NCI-H446 treated with DMSO at 0.1 percent for 48 hours (cell line): Measurements from ENCODE around the gene LYSMD1.
A peak's percentile ranks its signal among the peaks of the same experiment; 100 is the strongest.

ENCODE experiments used
- DNase-seq: peaks from one replicate; lab custom pipeline; 2025; lab: John Stamatoyannopoulos, UW

Gene LYSMD1

GRCh38 chr1:151175041-151175741, 9.5 kb upstream of the LYSMD1 start:
- DNase-seq, result no peak

GRCh38 chr1:151171190-151171589, 5.5 kb upstream of the LYSMD1 start:
- no peak for DNase-seq

GRCh38 chr1:151167116-151167515, 1.4 kb upstream of the LYSMD1 start:
- no peak for DNase-seq

GRCh38 chr1:151166505-151166956, 829 bp upstream of the LYSMD1 start:
- no peak for DNase-seq

GRCh38 chr1:151165281-151165737, 393 bp downstream of the LYSMD1 start:
- DNase-seq, result peak; percentile 16

GRCh38 chr1:151164732-151165280, 896 bp downstream of the LYSMD1 start:
- DNase-seq, result no peak

GRCh38 chr1:151159373-151159772, 6.3 kb downstream of the LYSMD1 start:
- no peak for DNase-seq

- no peak for DNase-seq
Observed at GRCh38 chr1:151158751-151159251, 6.9 kb downstream of the LYSMD1 start.

GRCh38 chr1:151158326-151158725, 7.4 kb downstream of the LYSMD1 start:
- DNase-seq, result no peak

GRCh38 chr1:151157067-151157531, 8.6 kb downstream of the LYSMD1 start:
- no peak for DNase-seq

GRCh38 chr1:151156515-151156819, 9.2 kb downstream of the LYSMD1 start, which contains the start of gene TNFAIP8L2:
TNFAIP8L2 (plus strand) TSS chr1:151156649; CDS start chr1:151158698, 2,049 bp downstream.
- DNase-seq, result no peak

GRCh38 chr1:151147665-151148064, 18.0 kb downstream of the LYSMD1 start:
- DNase-seq, result no peak

- DNase-seq, result no peak
Observed at GRCh38 chr1:151147132-151147503, 18.6 kb downstream of the LYSMD1 start.

- DNase-seq, result peak; percentile 43
Observed at GRCh38 chr1:151146412-151147131, 19.1 kb downstream of the LYSMD1 start, which contains the start of gene SEMA6C. SEMA6C (minus strand) TSS chr1:151146631; CDS start chr1:151142621, 4,010 bp downstream.

GRCh38 chr1:151146072-151146411, 19.7 kb downstream of the LYSMD1 start:
- no peak for DNase-seq

- DNase-seq, result no peak
Observed at GRCh38 chr1:151145304-151146071, 20.2 kb downstream of the LYSMD1 start.

GRCh38 chr1:151144474-151145303, 21.0 kb downstream of the LYSMD1 start:
- no peak for DNase-seq

GRCh38 chr1:151143986-151144385, 21.7 kb downstream of the LYSMD1 start:
- DNase-seq, result no peak

GRCh38 chr1:151143057-151143435, 22.7 kb downstream of the LYSMD1 start:
- DNase-seq, result no peak

GRCh38 chr1:151142411-151143056, 23.2 kb downstream of the LYSMD1 start:
- no peak for DNase-seq

- DNase-seq, result no peak
Observed at GRCh38 chr1:151137789-151138188, 27.9 kb downstream of the LYSMD1 start.
